Endothelial cell of umbilical vein (primary cell): ENCODE results near the gene XRCC4. TPM values are rescaled to one million over a fixed set of nuclear protein-coding genes. Genes with fewer than 3 reads are reported as not detected.

Source experiments
- BruUV-seq: library from RNA; stranded (reverse); fragments of 400-500 nt; replicated peaks from 2 replicates; lab custom pipeline; 2021; lab: Mats Ljungman, UMichigan
- CTCF ChIA-PET: fragments of 300-600, 350-600 bp; sonication (Branson Sonifier 250); formaldehyde crosslinking; loops from one replicate; lab custom pipeline; 2021; ENCODE audit warnings: antibody characterized with exemption, inconsistent platforms; lab: Charles Lee
- POLR2A ChIA-PET: fragments of 300-600, 350-600 bp; sonication (Branson Sonifier 250); formaldehyde crosslinking; loops from one replicate; lab custom pipeline; 2021; ENCODE audit warnings: antibody characterized with exemption, inconsistent platforms; lab: Charles Lee
- DNase-seq: peaks from one replicate; pipeline ENCODE4 v3.0.0-alpha.2; 2011; ENCODE audit warnings: low read depth, low spot score
- FAIRE-seq: peaks from 2 replicates; lab custom pipeline; 2011; peaks lifted over from hg19 to GRCh38; lab: Jason Lieb, UNC
- H2AFZ ChIP-seq: 2 replicates; pipeline ENCODE4 v1.6.0; 2012; ENCODE audit warnings: low read depth, low read length, control low read depth, inconsistent platforms
- H3K27ac ChIP-seq: 2 replicates; pipeline ENCODE4 v1.5.1; 2011; ENCODE audit warnings: low read depth, mild to moderate bottlenecking, control low read depth, low read length, moderate library complexity; ENCODE audit not compliant: insufficient read depth
- H3K27me3 ChIP-seq, 2 experiments: 2 replicates each; pipeline versions ENCODE4 v1.6.0 to v1.6.1; 2011; ENCODE audit warnings: low read length in 2 of 2, mixed read lengths in 1 of 2; ENCODE audit not compliant: control insufficient read depth in 2 of 2, insufficient read depth in 2 of 2
- H3K36me3 ChIP-seq, 2 experiments: 2 replicates in 1 of 2; 3 replicates in 1 of 2; pipeline ENCODE4 v1.5.1; 2011; ENCODE audit warnings: low read length in 2 of 2, mild to moderate bottlenecking in 1 of 2, moderate library complexity in 1 of 2; ENCODE audit not compliant: control insufficient read depth in 2 of 2, insufficient read depth in 2 of 2; ENCODE audit errors: extremely low read depth in 1 of 2
- H3K4me1 ChIP-seq: 3 replicates; pipeline ENCODE4 v1.5.1; 2011; ENCODE audit warnings: mild to moderate bottlenecking, low read length; ENCODE audit not compliant: control insufficient read depth, insufficient read depth; ENCODE audit errors: extremely low read depth
- H3K4me2 ChIP-seq: 2 replicates; pipeline ENCODE4 v1.6.1; 2011; ENCODE audit warnings: low read length, control low read depth, mixed read lengths; ENCODE audit not compliant: insufficient read depth
- H3K4me3 ChIP-seq, 3 experiments: fragments of 200-600 bp in 1 of 3; sonication (generic), shearing (Covaris generic) in 1 of 3; replicated peaks in 1 of 3; 2 replicates each; pipeline ENCODE4 v1.5.1; 2011 to 2016; ENCODE audit warnings: control low read depth in 3 of 3, low read length in 3 of 3, mild to moderate bottlenecking in 2 of 3, inconsistent platforms in 1 of 3, low read depth in 1 of 3, moderate library complexity in 1 of 3; ENCODE audit not compliant: insufficient read depth in 1 of 3
- H3K79me2 ChIP-seq: 2 replicates; pipeline ENCODE4 v1.6.0; 2012; ENCODE audit warnings: low read length, inconsistent platforms; ENCODE audit not compliant: control insufficient read depth, insufficient read depth
- H3K9ac ChIP-seq: replicated peaks from 2 replicates; pipeline ENCODE3; 2011; ENCODE audit warnings: low read length, control low read depth; ENCODE audit not compliant: insufficient read depth; ENCODE audit errors: extremely low read depth
- H3K9me1 ChIP-seq: replicated peaks from 3 replicates; pipeline ENCODE4 v1.6.0; 2011; ENCODE audit warnings: mild to moderate bottlenecking, low read length; ENCODE audit not compliant: control insufficient read depth, insufficient read depth; ENCODE audit errors: extremely low read depth
- H3K9me3 ChIP-seq: replicated peaks from 2 replicates; pipeline ENCODE4 v1.5.1; 2012; ENCODE audit warnings: low read length, inconsistent platforms; ENCODE audit not compliant: control insufficient read depth, insufficient read depth
- H4K20me1 ChIP-seq: replicated peaks from 2 replicates; pipeline ENCODE3; 2011; ENCODE audit warnings: mild to moderate bottlenecking, low read length; ENCODE audit not compliant: control insufficient read depth, insufficient read depth; ENCODE audit errors: extremely low read depth
- FOS ChIP-seq: IDR thresholded peaks from 2 replicates; pipeline ENCODE4 v1.6.1; 2011; ENCODE audit warnings: mild to moderate bottlenecking, low read length, moderate library complexity, borderline replicate concordance; ENCODE audit not compliant: insufficient read depth
- GATA2 ChIP-seq: IDR thresholded peaks from 2 replicates; pipeline ENCODE4 v1.7.0; 2011; ENCODE audit warnings: low read depth, mild to moderate bottlenecking, moderate library complexity, mixed read lengths, low read length; ENCODE audit not compliant: insufficient read length, insufficient read depth
- JUN ChIP-seq: IDR thresholded peaks from 2 replicates; pipeline ENCODE4 v1.6.1; 2011; ENCODE audit warnings: borderline replicate concordance, low read depth; ENCODE audit not compliant: insufficient read length, insufficient read depth
- MAX ChIP-seq: IDR thresholded peaks from 2 replicates; pipeline ENCODE4 v1.6.1; 2011; ENCODE audit not compliant: insufficient read depth, insufficient read length
- MYC ChIP-seq: IDR thresholded peaks from one replicate; pipeline ENCODE4 v1.6.1; 2011; ENCODE audit warnings: mild to moderate bottlenecking, low read depth, low read length
- POLR2A ChIP-seq: IDR thresholded peaks from 2 replicates; pipeline ENCODE4 v1.6.1; 2012; ENCODE audit warnings: low read depth, mild to moderate bottlenecking, control low read depth, low read length
- POLR2AphosphoS5 ChIP-seq: IDR thresholded peaks from 2 replicates; pipeline ENCODE4 v1.6.1; 2012; ENCODE audit warnings: low read depth, mild to moderate bottlenecking, control low read depth, low read length, moderate library complexity; ENCODE audit not compliant: insufficient read depth
- dilution Hi-C: fragments of 300-500 bp; cut with MboI; formaldehyde crosslinking; loops from one replicate; pipeline ENCODE4 v1.15.0; 2019; ENCODE audit warnings: low sequenced_read_pairs; ENCODE audit not compliant: extremely low pct_ligation_motif_present
- intact Hi-C: fragments of 100-400 bp; cut with micrococcal nuclease; formaldehyde crosslinking; loops from one replicate; pipeline ENCODE4 v1.10.0; 2022
- polyA plus RNA-seq, 4 experiments: library from polyadenylated mRNA; depleted of rRNA in 3 of 4; stranded (reverse) in 3 of 4; unstranded in 1 of 4; fragments of >200 nt; gene quantifications; 2 replicates each; pipeline versions ENCODE4 v1.2.1 to v1.2.3, GENCODE V29; 2011 to 2012; ENCODE audit warnings: missing spikeins in 1 of 4
- total RNA-seq: library from RNA; stranded (reverse); gene quantifications from 2 replicates; pipeline ENCODE4 v1.2.3, GENCODE V29; 2021
- TF ChIP-seq, protein P1 (sequence below), 2 donors: IDR thresholded peaks; 1 replicate in 1 of 2; 2 replicates in 1 of 2; pipeline ENCODE4 v1.5.1; 2011; ENCODE audit warnings: low read length in 2 of 2, mild to moderate bottlenecking in 2 of 2, moderate library complexity in 2 of 2, control low read depth in 1 of 2, inconsistent platforms in 1 of 2, low read depth in 1 of 2; ENCODE audit not compliant: insufficient read depth in 1 of 2; ENCODE audit errors: extremely low read depth in 1 of 2

The XRCC4 gene
- total and polyA plus RNA-seq, 2 donors (not counting 3 experiments of a cell fraction or from before 2014, with no cell fraction given), result 1.3 to 7.7 TPM

GRCh38 chr5:83118976-83119375 lies 41.6 kb downstream of the XRCC4 start:
- no peaks in the 10 kb centered on the region for H4K20me1 ChIP-seq
- BruUV-seq, result no TSS peak
- no peak overlapping the region for H3K9ac ChIP-seq
- no peak overlapping the region for H2AFZ ChIP-seq
- FAIRE-seq (no peak), DNase-seq (no peak)
- no peaks in the 10 kb centered on the region for H3K79me2 ChIP-seq
- H3K4me2 ChIP-seq, result no peak overlapping the region
- H3K4me3 ChIP-seq, result no peak overlapping the region
- intact Hi-C loops, result no loop called here
- dilution Hi-C loops, result no loop called here
- CTCF ChIA-PET, result no interaction called here
- TF ChIP-seq MAX, result no peak
- TF ChIP-seq MYC, result no peak
- TF ChIP-seq JUN, result no peak
- TF ChIP-seq FOS, result no peak
- TF ChIP-seq, protein P1, sequence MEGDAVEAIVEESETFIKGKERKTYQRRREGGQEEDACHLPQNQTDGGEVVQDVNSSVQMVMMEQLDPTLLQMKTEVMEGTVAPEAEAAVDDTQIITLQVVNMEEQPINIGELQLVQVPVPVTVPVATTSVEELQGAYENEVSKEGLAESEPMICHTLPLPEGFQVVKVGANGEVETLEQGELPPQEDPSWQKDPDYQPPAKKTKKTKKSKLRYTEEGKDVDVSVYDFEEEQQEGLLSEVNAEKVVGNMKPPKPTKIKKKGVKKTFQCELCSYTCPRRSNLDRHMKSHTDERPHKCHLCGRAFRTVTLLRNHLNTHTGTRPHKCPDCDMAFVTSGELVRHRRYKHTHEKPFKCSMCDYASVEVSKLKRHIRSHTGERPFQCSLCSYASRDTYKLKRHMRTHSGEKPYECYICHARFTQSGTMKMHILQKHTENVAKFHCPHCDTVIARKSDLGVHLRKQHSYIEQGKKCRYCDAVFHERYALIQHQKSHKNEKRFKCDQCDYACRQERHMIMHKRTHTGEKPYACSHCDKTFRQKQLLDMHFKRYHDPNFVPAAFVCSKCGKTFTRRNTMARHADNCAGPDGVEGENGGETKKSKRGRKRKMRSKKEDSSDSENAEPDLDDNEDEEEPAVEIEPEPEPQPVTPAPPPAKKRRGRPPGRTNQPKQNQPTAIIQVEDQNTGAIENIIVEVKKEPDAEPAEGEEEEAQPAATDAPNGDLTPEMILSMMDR (IDR thresholded peaks at IDR 0.05; ENCODE audit: extremely low read depth in 1 of 2, insufficient read depth in 1 of 2, low read depth in 1 of 2, low read length in 2 of 2), result no peak
- H3K36me3 ChIP-seq, result no peaks in the 10 kb centered on the region
- H3K4me1 ChIP-seq, result no peaks in the 10 kb centered on the region
- POLR2A ChIA-PET, result no interaction called here
- no peak overlapping the region for H3K27ac ChIP-seq
- no peaks in the 10 kb centered on the region for H3K9me1 ChIP-seq
- H3K27me3 ChIP-seq, result no peaks in the 10 kb centered on the region
- H3K9me3 ChIP-seq, result peaks cover 2% of the 10 kb centered on the region

DNA sequence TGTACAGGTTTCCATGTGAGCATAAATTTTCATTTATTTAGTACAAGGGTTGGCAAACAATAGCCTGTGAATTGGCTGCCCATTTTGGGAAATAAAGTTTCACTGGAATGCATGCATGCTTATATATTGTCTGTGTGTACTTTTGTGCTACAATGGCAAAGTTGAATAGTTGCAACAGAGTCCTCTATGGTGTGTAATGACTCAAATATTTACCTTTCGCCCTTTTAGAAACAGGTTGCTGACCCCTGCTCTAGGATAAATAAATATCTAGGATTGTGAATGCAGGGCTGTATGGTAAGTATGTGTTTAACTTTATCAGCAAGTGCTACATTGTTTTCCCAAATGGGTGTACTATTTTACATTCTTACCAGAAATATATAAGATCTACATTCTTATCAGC lies 47.2 kb downstream of the XRCC4 start:
- POLR2A ChIA-PET, result no interaction called here
- no peaks in the 10 kb centered on the region for H3K9me3 ChIP-seq
- CTCF ChIA-PET, result no interaction called here
- dilution Hi-C loops, result no loop called here
- H3K36me3 ChIP-seq, result no peaks in the 10 kb centered on the region
- H3K4me3 ChIP-seq, result no peak overlapping the region
- H3K79me2 ChIP-seq, result no peaks in the 10 kb centered on the region
- intact Hi-C loops, result no loop called here
- no peak overlapping the region for H3K9ac ChIP-seq
- H3K4me2 ChIP-seq, result no peak overlapping the region
- DNase-seq (no peak), FAIRE-seq (no peak)
- H3K27ac ChIP-seq, result no peak overlapping the region
- H3K27me3 ChIP-seq, result no peaks in the 10 kb centered on the region
- TF ChIP-seq GATA2 (no peak), MYC (no peak), POLR2AphosphoS5 (no peak), POLR2A (no peak), JUN (no peak)
- H2AFZ ChIP-seq, result no peak overlapping the region
- BruUV-seq, result no TSS peak
- no peaks in the 10 kb centered on the region for H3K9me1 ChIP-seq
- H3K4me1 ChIP-seq, result no peaks in the 10 kb centered on the region
- H4K20me1 ChIP-seq, result no peaks in the 10 kb centered on the region
